HG03354 (cell line): Measurements from ENCODE around the gene PDRG1.

Source experiments
- ATAC-seq: cut with Tn5 transposase; IDR thresholded peaks from one replicate; pipeline ENCODE4 v1.9.1; 2021; ENCODE audit warnings: mild to moderate bottlenecking; ENCODE audit not compliant: unreplicated experiment, poor library complexity, severe bottlenecking

The PDRG1 gene

DNA sequence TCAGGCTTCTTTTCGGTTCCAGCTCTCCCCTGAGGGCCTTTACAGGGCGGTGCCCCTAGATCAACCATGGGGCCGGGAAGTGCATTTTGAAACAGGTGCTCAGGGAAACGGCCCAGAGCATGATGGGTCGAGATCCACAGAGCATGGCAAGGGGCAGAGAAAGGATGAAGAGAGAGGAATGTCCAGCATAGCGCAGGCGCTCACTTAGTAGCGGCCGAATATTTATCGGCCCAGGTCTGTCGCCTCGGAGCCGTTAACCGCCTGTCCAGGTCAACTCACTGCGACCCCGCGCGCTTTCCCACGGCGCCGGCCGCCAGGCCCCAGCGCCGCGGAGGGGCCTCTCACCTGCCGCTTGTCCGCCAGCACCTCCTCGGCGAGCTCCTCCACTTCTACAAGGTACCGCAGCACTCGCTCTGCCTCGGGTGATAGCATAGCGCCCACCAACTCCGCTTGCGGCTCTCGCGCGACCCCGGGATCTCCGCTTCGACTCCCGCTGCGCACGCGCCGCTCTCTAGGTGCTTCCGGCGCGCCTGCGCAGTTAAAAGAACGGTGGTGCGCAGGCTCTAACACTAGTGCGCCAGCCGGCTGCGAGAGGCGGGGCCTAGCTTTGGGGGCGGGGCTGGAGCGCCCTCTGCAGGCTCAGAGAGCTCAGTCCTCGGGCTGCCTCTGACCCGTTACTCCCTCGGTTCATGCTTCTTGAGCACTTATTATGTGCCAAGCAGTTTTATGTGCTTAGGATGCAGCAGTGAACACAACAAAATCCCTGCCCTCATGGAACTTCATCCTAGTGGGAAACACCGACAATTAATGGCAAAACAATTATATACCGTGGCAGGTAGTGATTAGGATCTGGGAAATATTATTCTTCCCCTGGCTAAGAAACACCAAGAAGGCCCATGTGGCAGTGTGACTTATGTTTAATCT is at the start of gene PDRG1:
PDRG1 (minus strand) TSS at position 517 of the 924 bp plus-strand sequence; CDS start at position 432, 85 bp downstream.
- peak; percentile 93 for ATAC-seq

DNA sequence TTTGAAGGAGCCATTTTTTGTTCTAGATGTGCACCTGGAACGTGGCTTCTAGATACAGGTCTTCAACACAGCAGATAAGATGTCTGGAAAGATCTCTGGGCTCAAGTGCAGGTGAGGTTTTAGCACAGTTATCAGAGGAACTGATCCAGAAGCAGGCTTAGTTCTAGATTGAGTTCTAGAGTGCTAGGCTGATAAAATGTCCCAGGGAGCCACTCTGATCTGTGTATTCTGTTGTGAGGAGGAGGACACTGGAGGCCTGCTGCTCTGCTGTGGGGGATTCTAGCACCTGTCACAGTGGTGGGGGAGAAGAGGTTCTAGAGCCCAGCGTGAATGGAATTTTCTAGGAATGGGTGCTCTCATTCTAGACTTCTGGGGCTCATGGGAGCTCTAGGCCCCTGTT is 46.4 kb upstream of the PDRG1 start:
- no peak for ATAC-seq

DNA sequence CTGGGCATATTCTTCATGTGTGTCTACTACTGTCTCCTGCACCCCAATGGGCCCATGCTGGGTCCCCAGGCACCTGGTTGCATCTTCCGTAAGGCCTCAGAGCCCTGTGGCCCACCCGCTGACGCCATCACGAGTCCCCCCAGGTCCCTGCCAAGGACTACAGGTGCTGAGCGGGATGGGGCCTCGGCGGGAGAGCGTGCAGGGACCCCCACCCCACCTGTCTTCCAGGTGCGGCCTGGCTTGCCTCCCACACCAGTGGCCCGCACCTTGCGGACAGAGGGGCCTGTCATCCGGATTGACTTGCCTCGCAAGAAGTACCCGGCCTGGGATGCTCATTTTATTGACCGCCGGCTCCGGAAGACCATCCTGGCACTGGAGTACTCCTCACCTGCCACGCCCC is 45.1 kb upstream of the PDRG1 start:
- no peak for ATAC-seq

DNA sequence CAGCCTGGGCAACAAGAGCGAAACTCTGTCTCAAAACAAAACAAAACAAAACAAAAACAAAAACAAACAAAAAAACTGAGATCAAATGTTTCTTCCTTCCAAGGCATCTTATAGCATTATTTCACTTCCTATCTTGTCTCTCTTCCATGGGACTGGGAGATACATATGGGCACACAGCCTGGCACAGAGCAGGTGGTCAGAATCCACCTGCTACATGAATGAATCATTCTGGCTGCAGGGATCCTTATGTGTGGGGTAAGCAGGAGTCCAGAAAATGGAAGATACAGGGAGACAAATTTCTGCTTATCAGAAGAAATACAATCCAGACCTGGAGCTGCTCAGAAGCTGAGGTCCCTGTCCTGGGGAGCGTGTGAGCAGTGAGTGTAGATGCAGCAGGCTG is 40.2 kb upstream of the PDRG1 start:
- no peak for ATAC-seq

DNA sequence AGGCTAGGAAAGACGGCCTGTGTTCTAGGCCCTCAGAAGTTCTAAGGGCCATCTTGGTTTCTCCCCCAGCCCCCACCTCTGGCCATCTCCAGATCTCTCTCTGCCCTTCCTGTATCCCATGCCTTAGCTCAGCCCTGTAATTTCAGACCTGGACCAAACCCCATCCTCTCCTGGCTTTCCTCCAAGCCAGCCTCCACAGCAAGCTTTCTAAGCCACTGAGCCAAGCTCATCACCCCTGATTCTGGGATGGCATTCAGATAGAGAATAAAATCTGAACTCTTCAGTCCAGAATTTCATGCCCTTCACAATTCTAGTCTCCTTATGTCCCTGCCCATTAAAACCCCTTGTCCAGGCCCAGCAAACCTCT is 39.5 kb upstream of the PDRG1 start:
- no peak for ATAC-seq

DNA sequence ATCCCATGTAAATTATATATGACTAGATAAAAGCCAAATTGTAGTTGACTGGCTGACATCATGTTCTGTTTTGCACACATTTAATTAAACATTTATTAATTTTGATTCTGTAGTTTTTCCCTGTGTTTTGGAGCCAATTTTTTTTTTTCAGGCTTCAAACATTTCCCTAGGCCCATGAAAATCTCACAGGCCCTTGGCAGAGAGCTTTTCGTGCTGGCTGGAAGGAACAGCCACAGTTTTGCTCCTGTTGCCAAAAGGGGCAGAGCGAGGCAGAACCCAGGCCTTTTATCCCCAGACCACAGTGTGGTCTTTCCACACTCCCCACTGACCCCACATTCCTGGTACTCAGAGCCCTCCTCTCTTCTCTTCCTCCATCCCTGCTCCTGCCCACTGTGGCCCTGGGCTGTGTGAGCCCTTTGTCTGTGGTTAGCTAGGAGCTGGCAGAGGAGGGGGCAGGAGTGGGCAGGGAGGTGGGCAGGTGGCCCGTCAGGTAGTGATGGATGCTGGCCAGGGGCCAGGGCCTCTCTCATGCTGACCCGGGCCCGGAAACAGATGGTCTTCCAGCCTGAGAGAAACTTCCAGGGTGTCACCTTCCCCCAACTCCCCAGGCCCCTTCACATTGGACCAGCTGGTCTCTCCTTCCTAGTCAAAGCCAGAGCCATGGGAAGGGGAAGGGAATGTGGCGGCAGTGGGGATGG is 38.9 kb upstream of the PDRG1 start:
- ATAC-seq = no peak

DNA sequence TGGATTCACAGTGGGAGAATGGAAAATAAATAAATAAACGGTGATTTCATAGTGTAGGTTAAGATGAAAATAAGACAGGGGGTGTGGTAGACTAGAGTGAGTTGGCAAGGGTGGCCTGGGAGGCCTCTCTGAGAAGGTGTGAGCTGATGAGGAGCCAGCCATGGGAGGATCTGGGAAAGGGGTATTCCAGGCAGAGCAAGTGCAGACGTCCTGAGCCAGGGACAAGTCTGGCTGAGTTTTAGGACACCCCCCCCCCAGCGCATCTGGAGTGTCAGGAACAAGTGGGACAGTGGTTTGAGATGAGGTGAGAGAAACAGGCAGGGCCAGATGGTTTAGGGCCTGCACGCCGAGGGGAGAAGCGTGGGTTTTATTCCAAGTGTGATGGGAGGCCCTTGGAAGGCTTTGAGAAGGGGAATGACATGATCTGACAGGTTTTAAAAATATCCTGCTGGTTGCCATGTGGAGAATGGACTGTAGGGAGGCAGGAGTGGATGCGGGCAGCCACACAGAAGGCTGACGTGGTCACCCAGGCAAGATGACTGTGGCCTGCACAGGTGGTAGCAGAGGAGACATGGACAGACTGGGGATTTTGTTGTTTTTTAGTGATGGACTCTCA is 37.3 kb upstream of the PDRG1 start:
- ATAC-seq = no peak

DNA sequence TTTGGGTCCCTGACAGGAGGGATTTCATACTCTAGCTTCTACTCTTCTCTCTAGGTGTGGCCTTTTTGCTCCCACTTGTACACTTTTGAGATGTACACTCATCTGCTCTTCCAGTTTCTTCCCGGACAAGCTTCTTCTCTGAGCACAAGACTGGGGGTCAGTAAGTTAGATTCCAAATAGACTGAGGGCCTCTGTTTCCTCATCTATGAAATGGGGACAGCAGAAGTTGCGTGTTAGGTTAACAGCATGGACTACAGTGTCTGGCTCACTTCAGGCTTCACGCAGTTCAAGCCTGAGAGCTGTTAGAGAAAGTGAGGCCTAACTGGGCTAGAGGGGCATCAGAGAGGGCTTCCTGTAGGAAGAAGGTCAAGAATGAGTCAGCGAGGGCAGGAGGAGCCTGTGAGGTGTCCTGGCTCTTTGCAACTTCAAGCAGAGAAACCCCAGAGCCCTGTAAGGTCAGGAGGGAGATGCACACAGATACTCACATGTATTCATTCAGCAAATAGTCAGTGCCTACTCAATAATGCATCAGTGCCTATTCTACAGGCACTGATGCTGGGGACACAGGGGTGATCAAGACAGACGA is 36.7 kb upstream of the PDRG1 start:
- no peak for ATAC-seq

DNA sequence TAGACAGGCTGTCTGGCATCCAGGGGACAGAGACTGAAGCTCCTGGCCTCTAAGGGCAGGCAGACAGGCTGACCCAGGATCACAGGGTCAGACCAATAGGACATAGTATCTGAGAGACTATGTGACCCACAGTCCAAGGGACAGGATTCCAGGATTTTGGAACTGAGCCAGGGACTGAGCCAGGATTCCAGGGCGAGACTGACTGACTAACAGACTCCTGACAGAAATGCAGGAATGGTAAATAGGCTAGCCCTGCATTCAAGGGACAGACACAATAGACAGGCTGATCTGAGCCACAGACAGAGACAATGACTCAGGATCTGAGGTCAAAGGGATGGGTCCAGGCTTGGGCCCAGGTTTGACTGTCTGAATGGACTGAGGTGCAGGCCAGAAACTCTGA is 35.9 kb upstream of the PDRG1 start:
- no peak for ATAC-seq

DNA sequence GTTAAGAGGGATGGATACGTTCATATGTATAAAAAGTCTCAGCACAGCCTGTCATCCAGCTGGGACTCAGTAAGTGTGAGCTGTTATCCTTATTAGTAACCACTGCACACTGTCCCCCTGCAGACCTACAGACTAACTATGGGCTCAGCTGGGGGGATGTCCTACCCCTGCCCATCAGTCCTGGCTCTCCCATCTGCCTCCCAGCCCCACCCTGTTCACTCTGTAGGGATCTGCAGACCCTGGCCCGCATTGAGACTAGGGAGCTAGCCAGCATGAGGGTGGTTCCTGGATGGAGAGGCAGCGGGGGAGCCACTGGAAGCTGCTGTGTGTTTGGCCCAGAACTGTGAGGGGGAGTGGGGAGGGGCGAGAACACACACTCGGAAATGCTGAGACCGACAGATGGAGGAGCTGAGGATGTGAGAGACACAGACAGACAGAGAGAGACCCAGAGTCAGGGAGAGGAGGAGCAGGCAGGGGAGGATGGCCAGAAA is 33.2 kb upstream of the PDRG1 start:
- no peak for ATAC-seq

DNA sequence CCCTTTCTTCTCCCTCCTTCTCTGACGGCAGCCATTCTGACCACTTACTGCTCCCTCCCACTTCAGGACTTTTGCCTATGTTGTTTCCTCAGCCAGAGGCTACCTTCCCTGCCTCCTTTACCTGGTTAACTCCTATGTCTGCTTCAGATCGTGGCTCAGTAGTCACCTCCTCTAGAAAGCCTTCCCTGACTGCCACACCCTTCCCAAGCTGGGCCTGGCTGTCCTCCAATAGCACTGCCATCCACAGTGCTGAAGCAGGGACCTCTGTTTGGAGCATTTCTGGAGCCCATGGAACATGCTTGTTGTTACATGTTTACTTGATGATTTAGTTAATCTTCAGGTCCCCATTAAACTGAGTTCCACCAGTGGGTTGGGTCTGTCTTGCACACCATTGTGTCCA is 29.9 kb upstream of the PDRG1 start:
- ATAC-seq = no peak

DNA sequence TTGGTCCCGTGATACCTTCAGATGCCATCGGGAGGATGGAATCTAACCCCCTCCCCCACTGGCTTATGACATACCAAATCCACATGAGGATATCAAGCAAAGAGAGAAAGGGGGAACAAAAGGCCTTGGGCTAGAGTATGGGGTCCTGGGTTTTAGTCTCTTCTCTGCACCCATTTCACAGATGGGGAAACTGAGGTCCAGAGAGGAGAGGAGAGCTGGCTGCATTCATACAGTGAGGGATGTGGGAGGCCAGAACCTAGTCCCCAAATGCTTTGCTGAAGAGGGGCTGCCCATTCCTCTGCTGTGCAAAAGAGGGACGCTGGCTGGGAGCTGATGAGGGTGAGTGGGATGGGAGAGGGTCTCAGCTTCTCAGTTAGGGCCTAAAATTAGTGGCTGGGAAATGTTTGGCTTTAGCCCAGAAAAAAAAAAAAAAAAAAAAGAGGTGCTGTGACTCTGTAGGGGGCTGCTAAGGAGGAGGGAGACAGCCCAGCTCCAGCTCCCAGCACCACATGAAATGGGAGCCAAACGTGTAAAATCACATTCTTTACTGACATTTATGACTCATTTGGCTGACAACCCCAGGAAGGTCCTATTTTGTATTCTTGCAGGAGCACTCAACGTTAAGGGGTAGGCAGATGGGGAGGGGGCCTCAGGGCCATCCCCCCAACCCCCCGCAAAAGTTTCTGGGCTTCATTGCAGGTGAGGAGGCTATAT is 28.0 kb upstream of the PDRG1 start:
- ATAC-seq = no peak

DNA sequence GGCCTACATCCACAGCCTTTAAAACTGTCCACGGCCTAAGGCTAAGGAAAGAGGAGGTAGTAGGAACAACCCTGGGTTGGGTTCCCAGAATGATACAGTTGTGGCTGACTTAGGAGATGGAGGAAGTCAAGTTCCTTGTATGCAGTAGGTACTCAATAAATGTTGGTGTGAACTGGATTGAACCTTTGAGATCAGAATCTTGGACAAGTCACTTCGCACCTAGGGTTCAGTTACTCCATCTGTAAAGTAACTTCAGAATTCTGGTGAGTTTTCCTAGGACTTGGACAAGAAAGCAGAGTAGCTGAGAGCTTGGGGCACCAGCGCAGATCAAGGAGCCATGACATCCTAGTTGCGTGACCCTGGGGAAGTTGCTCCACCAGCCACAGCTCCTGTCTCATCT is 25.2 kb upstream of the PDRG1 start:
- ATAC-seq = no peak

DNA sequence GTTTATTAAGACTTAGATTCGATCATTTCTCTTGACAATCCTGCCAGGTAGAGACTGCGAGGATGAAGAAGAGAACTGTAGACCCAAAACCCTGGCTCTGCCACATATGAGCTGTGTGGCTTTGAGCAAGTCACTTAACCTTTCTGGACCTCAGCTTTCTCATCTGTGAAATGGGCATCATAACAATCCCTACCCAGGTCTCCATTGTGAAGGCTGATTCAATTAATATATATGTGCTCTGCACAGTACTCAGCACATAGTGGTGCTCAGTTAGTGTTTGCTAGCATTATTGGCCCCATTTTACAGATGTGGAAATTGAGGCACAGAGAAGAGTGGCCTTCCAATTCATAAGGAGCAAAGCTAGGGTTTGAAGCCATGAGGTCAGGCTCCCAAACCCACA is 24.0 kb upstream of the PDRG1 start:
- ATAC-seq = no peak

DNA sequence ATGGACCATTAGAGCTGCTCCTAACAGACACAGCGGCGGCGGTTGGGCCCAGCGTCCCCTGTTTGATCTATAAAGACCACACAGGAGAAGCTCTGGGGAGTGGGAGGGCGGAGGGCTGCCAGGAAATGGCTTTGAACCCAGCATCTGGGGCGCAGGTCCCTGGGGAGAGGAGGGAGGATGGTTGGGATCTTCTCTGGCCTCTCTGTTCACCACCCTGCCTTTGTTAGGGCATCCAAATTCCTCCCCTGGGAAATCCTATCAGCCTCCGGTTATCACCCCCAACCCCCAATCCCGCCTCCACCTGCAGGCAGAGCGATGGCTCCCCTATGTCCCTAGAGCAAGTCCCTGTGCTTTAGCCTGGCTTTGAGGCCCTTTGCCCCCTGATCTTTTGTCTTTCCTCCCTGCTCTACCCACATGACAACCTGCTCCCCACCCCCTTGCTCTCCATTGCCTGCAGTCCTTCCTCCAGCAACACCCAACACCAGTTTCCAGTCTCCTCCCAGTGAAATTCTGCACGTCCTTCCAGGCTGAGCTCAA is 23.2 kb upstream of the PDRG1 start:
- no peak for ATAC-seq

DNA sequence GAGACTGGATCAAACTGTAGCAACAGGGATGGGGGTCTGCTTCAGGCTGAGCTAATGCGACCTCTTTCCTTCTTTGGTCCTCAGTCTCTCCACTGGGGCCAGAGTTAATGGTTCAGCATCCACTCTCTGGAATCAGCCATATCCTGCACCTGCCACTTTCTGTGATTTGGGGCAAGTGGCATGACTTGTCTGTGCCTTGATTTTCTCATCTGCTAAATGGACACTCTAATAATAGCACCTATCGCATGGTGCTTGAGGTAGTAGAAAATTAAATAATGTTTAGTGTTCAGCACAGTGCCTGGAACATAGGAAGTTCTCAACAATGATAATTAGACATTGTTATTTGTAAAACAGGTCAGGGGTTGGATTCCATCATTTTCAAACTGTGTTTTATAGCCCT is 22.4 kb upstream of the PDRG1 start:
- ATAC-seq = no peak

DNA sequence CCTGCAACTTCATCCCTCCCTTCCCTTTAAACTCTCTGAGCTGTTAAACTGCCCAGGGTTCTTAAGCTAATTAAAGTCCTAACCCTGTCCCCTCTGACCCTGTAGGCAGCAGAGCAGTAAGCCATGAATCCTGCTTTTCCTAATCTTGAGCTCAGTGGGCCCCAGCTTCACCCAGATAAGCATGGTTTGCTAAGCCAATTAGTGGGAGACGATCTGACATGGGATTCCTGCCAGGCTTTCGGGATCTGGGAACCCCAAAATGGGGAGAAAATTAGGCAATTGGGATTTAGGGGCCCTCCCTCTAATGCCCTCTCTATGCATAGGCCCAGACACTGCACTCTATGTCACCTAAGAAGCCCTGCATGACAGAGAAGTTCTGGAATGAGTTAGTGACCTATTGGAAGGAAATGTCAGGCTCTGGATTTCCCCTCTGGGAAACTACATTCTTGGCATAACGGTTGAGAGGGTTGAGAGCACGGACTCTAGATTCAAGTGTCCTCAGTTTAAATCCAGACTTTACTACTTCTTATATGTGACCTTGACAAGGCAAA is 20.7 kb upstream of the PDRG1 start:
- no peak for ATAC-seq

DNA sequence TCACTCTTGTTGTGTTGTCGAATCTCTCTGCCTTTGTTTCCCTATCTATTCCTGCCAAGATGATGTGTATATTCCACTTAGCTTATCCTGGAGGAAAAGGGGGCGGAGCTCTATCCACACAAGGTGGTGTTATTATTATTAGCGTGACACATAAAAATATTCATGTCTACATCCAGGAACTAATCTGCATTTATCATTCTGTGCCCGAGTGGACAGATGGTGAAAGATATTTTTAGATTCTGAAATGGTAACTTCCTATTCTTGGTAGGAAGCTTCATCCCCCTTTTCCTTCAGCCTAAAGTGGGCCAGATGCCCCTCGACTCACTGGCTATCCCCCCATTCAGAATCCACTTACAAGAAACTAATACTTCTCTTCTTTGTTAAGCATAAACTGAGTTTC is 18.1 kb upstream of the PDRG1 start:
- ATAC-seq = no peak
